Mesothelial cell of epicardium (in vitro differentiated cells): Measurements from ENCODE around the gene CFAP299. TPM values are rescaled to one million over a fixed set of nuclear protein-coding genes. Genes with fewer than 3 reads are reported as not detected.

ENCODE experiments used
- DNase-seq, 2 experiments: peaks; one replicate each; pipeline ENCODE4 v3.0.0; 2021; ENCODE audit warnings: low spot score in 2 of 2; ENCODE audit not compliant: unreplicated experiment in 2 of 2
- H3K27ac Mint-ChIP-seq: 2 replicates; pipeline ENCODE4 v1.8.0; 2021; ENCODE audit warnings: mixed read lengths
- H3K27me3 Mint-ChIP-seq: 2 replicates; pipeline ENCODE4 v1.8.0; 2021; ENCODE audit warnings: low read depth, mixed read lengths
- H3K36me3 Mint-ChIP-seq: 2 replicates; pipeline ENCODE4 v1.8.0; 2021; ENCODE audit warnings: mixed read lengths
- H3K4me1 Mint-ChIP-seq: 2 replicates; pipeline ENCODE4 v1.8.0; 2021; ENCODE audit warnings: mixed read lengths
- H3K4me3 Mint-ChIP-seq: 2 replicates; pipeline ENCODE4 v1.8.0; 2021; ENCODE audit warnings: mild to moderate bottlenecking, moderate library complexity, mixed read lengths
- H3K9me3 Mint-ChIP-seq: 2 replicates; pipeline ENCODE4 v1.8.0; 2021; ENCODE audit warnings: mixed read lengths
- CTCF ChIP-seq: fragments of 200-600 bp; sonication (generic); IDR thresholded peaks from one replicate; pipeline ENCODE4 v1.5.0; 2021; ENCODE audit warnings: antibody characterized with exemption; ENCODE audit not compliant: unreplicated experiment
- total RNA-seq: library from RNA; stranded (reverse); gene quantifications from 3 replicates; pipeline ENCODE4 v1.2.1, GENCODE V29; 2021

The CFAP299 gene
- total RNA-seq, 1 donor from 2014 or later: 0.22 TPM

GRCh38 chr4:80614319-80614718, 278.8 kb downstream of the CFAP299 start:
- peaks cover 1% of the 10 kb centered on the region for H3K27me3 Mint-ChIP-seq
- H3K27ac Mint-ChIP-seq: no peak overlapping the region
- no peaks in the 10 kb centered on the region for H3K36me3 Mint-ChIP-seq
- no peak for DNase-seq
- no peaks in the 10 kb centered on the region for H3K9me3 Mint-ChIP-seq
- no peak for TF ChIP-seq CTCF
- peaks cover 18% of the 10 kb centered on the region for H3K4me1 Mint-ChIP-seq
- H3K4me3 Mint-ChIP-seq: no peak overlapping the region

GRCh38 chr4:80615099-80615498, 279.6 kb downstream of the CFAP299 start:
- no peaks in the 10 kb centered on the region for H3K9me3 Mint-ChIP-seq
- no peak overlapping the region for H3K27ac Mint-ChIP-seq
- H3K36me3 Mint-ChIP-seq: no peaks in the 10 kb centered on the region
- peaks cover 1% of the 10 kb centered on the region for H3K27me3 Mint-ChIP-seq
- TF ChIP-seq CTCF: no peak
- DNase-seq: no peak
- peaks cover 18% of the 10 kb centered on the region for H3K4me1 Mint-ChIP-seq
- H3K4me3 Mint-ChIP-seq: no peak overlapping the region

GRCh38 chr4:80619070-80619674, 283.6 kb downstream of the CFAP299 start:
- no peak for DNase-seq
- peak; percentile 32 for TF ChIP-seq CTCF
- no peak overlapping the region for H3K27ac Mint-ChIP-seq
- H3K4me1 Mint-ChIP-seq: no peaks in the 10 kb centered on the region
- peaks cover 4% of the 10 kb centered on the region for H3K27me3 Mint-ChIP-seq
- no peak overlapping the region for H3K4me3 Mint-ChIP-seq
- peaks cover 14% of the 10 kb centered on the region for H3K9me3 Mint-ChIP-seq
- peaks cover 2% of the 10 kb centered on the region for H3K36me3 Mint-ChIP-seq

- Mint-ChIP-seq H3K27ac (no peak overlapping the region), H3K36me3 (no peaks in the 10 kb centered on the region), H3K4me3 (no peak overlapping the region), H3K4me1 (no peaks in the 10 kb centered on the region), H3K9me3 (peaks cover 21% of the 10 kb centered on the region), H3K27me3 (no peaks in the 10 kb centered on the region)
- TF ChIP-seq CTCF: no peak
- DNase-seq: no peak
Measured at GRCh38 chr4:80631861-80632260, 296.3 kb downstream of the CFAP299 start.

GRCh38 chr4:80637190-80637589, 301.7 kb downstream of the CFAP299 start:
- no peak for DNase-seq
- Mint-ChIP-seq H3K4me3 (no peak overlapping the region), H3K27ac (no peak overlapping the region), H3K9me3 (no peaks in the 10 kb centered on the region), H3K27me3 (no peaks in the 10 kb centered on the region), H3K4me1 (no peaks in the 10 kb centered on the region), H3K36me3 (no peaks in the 10 kb centered on the region)
- TF ChIP-seq CTCF: no peak

DNA sequence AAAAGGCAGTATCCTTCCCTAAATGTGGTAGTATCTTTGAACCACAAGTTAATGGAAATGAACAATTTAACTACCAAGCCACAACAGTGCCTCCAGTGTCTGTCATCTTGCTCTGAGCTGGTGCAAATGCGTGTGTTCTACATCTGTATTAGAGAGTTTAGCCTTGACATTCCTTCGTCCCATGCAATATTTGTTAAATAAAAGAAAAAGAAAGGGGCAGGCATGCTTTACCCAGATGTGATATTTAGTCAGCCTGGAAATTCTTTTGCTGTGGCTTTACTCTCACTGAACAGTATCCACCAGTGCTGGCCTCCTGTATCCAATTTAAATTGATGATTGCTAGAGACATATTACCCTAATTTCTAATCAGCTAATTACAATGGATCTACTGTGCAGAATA, 310.5 kb downstream of the CFAP299 start:
- no peak for DNase-seq
- H3K4me3 Mint-ChIP-seq: no peak overlapping the region

More for the DNA sequence above, 310.5 kb downstream of the CFAP299 start:
- TF ChIP-seq CTCF: no peak
- H3K4me1 Mint-ChIP-seq: no peaks in the 10 kb centered on the region
- no peaks in the 10 kb centered on the region for H3K36me3 Mint-ChIP-seq
- H3K27ac Mint-ChIP-seq: no peak overlapping the region
- no peaks in the 10 kb centered on the region for H3K9me3 Mint-ChIP-seq
- peaks cover 11% of the 10 kb centered on the region for H3K27me3 Mint-ChIP-seq
